ENCODE data around the gene DYNLT4.
"Not testable (repeated sequence)": the region's sequence is repeated elsewhere in the genome, so short reads cannot be mapped to it uniquely, and the experiment has no call there.

DYNLT4 gene

GRCh38 chr1:44808938-44809917, 2.1 kb upstream of the DYNLT4 start:
- peak; percentile 78 for DNase-seq (ENCODE audit: low read depth)

- peak; percentile 63 for DNase-seq (ENCODE audit: low read depth)
Measured at GRCh38 chr1:44808063-44808937, 1.1 kb upstream of the DYNLT4 start, which contains the start of gene BTBD19. TSS of gene BTBD19 (plus strand) at chr1:44808523. CDS start at chr1:44808821, 298 bp downstream.

- DNase-seq (ENCODE audit: low read depth) = peak; percentile 79
Measured at GRCh38 chr1:44807364-44808062, 362 bp upstream of the DYNLT4 start.

GRCh38 chr1:44806025-44806703, 987 bp downstream of the DYNLT4 start:
- DNase-seq (ENCODE audit: low read depth) = no peak

- no peak for DNase-seq (ENCODE audit: low read depth)
Measured at GRCh38 chr1:44805311-44806024, 1.7 kb downstream of the DYNLT4 start.

GRCh38 chr1:44803312-44804095, 3.6 kb downstream of the DYNLT4 start:
- no peak for DNase-seq (ENCODE audit: low read depth)

GRCh38 chr1:44803062-44803311, 4.2 kb downstream of the DYNLT4 start:
- no peak for DNase-seq (ENCODE audit: low read depth)

GRCh38 chr1:44802306-44803061, 4.7 kb downstream of the DYNLT4 start:
- DNase-seq (ENCODE audit: low read depth) = no peak

GRCh38 chr1:44801491-44802305, 5.5 kb downstream of the DYNLT4 start:
- DNase-seq (ENCODE audit: low read depth) = no peak

- DNase-seq (ENCODE audit: low read depth) = peak; percentile 97
Measured at GRCh38 chr1:44799770-44800584, 7.2 kb downstream of the DYNLT4 start, which contains the start of gene PLK3. TSS of gene PLK3 (plus strand) at chr1:44800377. CDS start at chr1:44800464, 87 bp downstream.

GRCh38 chr1:44798481-44799365, 8.4 kb downstream of the DYNLT4 start:
- DNase-seq (ENCODE audit: low read depth) = no peak

GRCh38 chr1:44797886-44798285, 9.3 kb downstream of the DYNLT4 start:
- not testable (repeated sequence) for DNase-seq (ENCODE audit: low read depth)

- DNase-seq (ENCODE audit: low read depth) = no peak
Measured at GRCh38 chr1:44792736-44793502, 14.2 kb downstream of the DYNLT4 start.

GRCh38 chr1:44790968-44791801, 16.0 kb downstream of the DYNLT4 start:
- no peak for DNase-seq (ENCODE audit: low read depth)
